CD14-positive monocyte (primary cell): ENCODE results near the gene CD163. TPM values are rescaled to one million over a fixed set of nuclear protein-coding genes. Genes with fewer than 3 reads are reported as not detected.

ENCODE experiments used
- DNase-seq, 3 donors: peaks; one replicate each; pipeline ENCODE4 v3.0.0-alpha.2; 2011 to 2022
- H2AFZ ChIP-seq: 2 replicates; pipeline ENCODE4 v1.6.0; 2012; ENCODE audit warnings: mild to moderate bottlenecking, low read depth, low read length, inconsistent platforms; ENCODE audit not compliant: insufficient read depth, poor library complexity, severe bottlenecking
- H3K27ac ChIP-seq, 2 donors: 1 replicate in 1 of 2; 2 replicates in 1 of 2; pipeline ENCODE4 v1.5.1; 2012 to 2013; ENCODE audit warnings: low read length in 2 of 2, control low read depth in 1 of 2, inconsistent platforms in 1 of 2, low read depth in 1 of 2, mild to moderate bottlenecking in 1 of 2
- H3K27me3 ChIP-seq, 2 donors: one replicate each; pipeline versions ENCODE4 v1.6.0 to v1.6.1; 2011 to 2013; ENCODE audit warnings: low read length in 2 of 2; ENCODE audit not compliant: control insufficient read depth in 2 of 2, insufficient read depth in 2 of 2
- H3K36me3 ChIP-seq, 2 donors: replicated peaks in 1 of 2; 1 replicate in 1 of 2; 2 replicates in 1 of 2; pipeline versions ENCODE4 v1.5.1 to v1.6.1; 2012 to 2013; ENCODE audit warnings: low read length in 2 of 2, control low read depth in 1 of 2, inconsistent platforms in 1 of 2, mild to moderate bottlenecking in 1 of 2; ENCODE audit not compliant: insufficient read depth in 2 of 2, control insufficient read depth in 1 of 2
- H3K4me1 ChIP-seq, 2 donors: 1 replicate in 1 of 2; 2 replicates in 1 of 2; pipeline versions ENCODE4 v1.5.1 to v1.6.1; 2012 to 2013; ENCODE audit warnings: low read length in 2 of 2, control low read depth in 1 of 2, inconsistent platforms in 1 of 2, mild to moderate bottlenecking in 1 of 2, moderate library complexity in 1 of 2; ENCODE audit not compliant: insufficient read depth in 2 of 2, control insufficient read depth in 1 of 2
- H3K4me2 ChIP-seq: replicated peaks from 2 replicates; pipeline ENCODE3; 2012; ENCODE audit warnings: low read length, moderate library complexity, mild to moderate bottlenecking; ENCODE audit not compliant: poor library complexity, severe bottlenecking; ENCODE audit errors: extremely low read depth
- H3K4me3 ChIP-seq, 3 experiments: fragments of 200-600 bp in 1 of 3; sonication (generic) in 1 of 3; replicated peaks in 1 of 3; 1 replicate in 2 of 3; 2 replicates in 1 of 3; pipeline ENCODE4 v1.5.1; 2011 to 2013; ENCODE audit warnings: low read length in 3 of 3, mild to moderate bottlenecking in 3 of 3, control low read depth in 2 of 3, low read depth in 2 of 3, inconsistent platforms in 1 of 3, moderate library complexity in 1 of 3
- H3K79me2 ChIP-seq: 2 replicates; pipeline ENCODE4 v1.6.0; 2012; ENCODE audit warnings: mild to moderate bottlenecking, control low read depth, inconsistent platforms, low read length, moderate library complexity; ENCODE audit not compliant: insufficient read depth
- H3K9ac ChIP-seq: 2 replicates; pipeline ENCODE4 v1.6.0; 2017; ENCODE audit warnings: low read length, mild to moderate bottlenecking; ENCODE audit not compliant: insufficient read depth, poor library complexity, severe bottlenecking
- H3K9me3 ChIP-seq, 2 donors: replicated peaks in 1 of 2; 1 replicate in 1 of 2; 2 replicates in 1 of 2; pipeline versions ENCODE4 v1.5.1 to v1.6.1; 2012 to 2013; ENCODE audit warnings: low read length in 2 of 2, control low read depth in 1 of 2; ENCODE audit not compliant: control insufficient read depth in 1 of 2, insufficient read depth in 1 of 2
- H4K20me1 ChIP-seq: 2 replicates; pipeline ENCODE4 v1.6.0; 2012; ENCODE audit warnings: mild to moderate bottlenecking, low read length, control low read depth, moderate library complexity; ENCODE audit not compliant: insufficient read depth
- H3K27ac Mint-ChIP-seq, 7 donors: one replicate each; pipeline ENCODE4 v1.8.0; 2020; ENCODE audit warnings: mild to moderate bottlenecking in 7 of 7, mixed read lengths in 7 of 7, moderate library complexity in 6 of 7, inconsistent platforms in 2 of 7
- H3K27me3 Mint-ChIP-seq, 3 donors: one replicate each; pipeline ENCODE4 v1.8.0; 2021 to 2022; ENCODE audit warnings: low read depth in 3 of 3, mild to moderate bottlenecking in 3 of 3, mixed read lengths in 3 of 3, moderate library complexity in 3 of 3, inconsistent platforms in 1 of 3
- H3K36me3 Mint-ChIP-seq, 2 donors: one replicate each; pipeline ENCODE4 v1.8.0; 2020; ENCODE audit warnings: mixed read lengths in 2 of 2, inconsistent platforms in 1 of 2, mild to moderate bottlenecking in 1 of 2
- H3K4me1 Mint-ChIP-seq: one replicate; pipeline ENCODE4 v1.8.0; 2020; ENCODE audit warnings: mild to moderate bottlenecking, mixed read lengths
- H3K4me3 Mint-ChIP-seq, 2 donors: one replicate each; pipeline ENCODE4 v1.8.0; 2020; ENCODE audit warnings: mild to moderate bottlenecking in 2 of 2, mixed read lengths in 2 of 2, moderate library complexity in 1 of 2
- H3K9me3 Mint-ChIP-seq, 7 donors: one replicate each; pipeline ENCODE4 v1.8.0; 2020 to 2022; ENCODE audit warnings: mixed read lengths in 7 of 7, mild to moderate bottlenecking in 6 of 7, moderate library complexity in 6 of 7, inconsistent platforms in 2 of 7
- CTCF ChIP-seq: fragments of 200-600 bp; IDR thresholded peaks from one replicate; pipeline ENCODE4 v1.8.0; 2022; ENCODE audit warnings: antibody characterized with exemption, mild to moderate bottlenecking
- WGBS: methylation state at CpG from one replicate; pipeline ENCODE4 v1.1.5; 2013; ENCODE audit warnings: missing lambda C conversion rate; ENCODE audit not compliant: insufficient coverage; 5-methylcytosine and 5-hydroxymethylcytosine counted together
- intact Hi-C, 2 donors: fragments of 100-400 bp; cut with micrococcal nuclease; formaldehyde crosslinking; loops; one replicate each; pipeline versions ENCODE4 v1.15.0 to v1.15.1; 2023
- polyA plus RNA-seq, 3 donors: library from polyadenylated mRNA; depleted of rRNA in 1 of 3; unstranded in 2 of 3; stranded (reverse) in 1 of 3; fragments of 300-500 nt in 2 of 3; fragments of >200 nt in 1 of 3; fragmentation: Illumina TruSeq in 2 of 3; gene quantifications; 1 replicate in 2 of 3; 2 replicates in 1 of 3; pipeline ENCODE4 v1.2.3, GENCODE V29; 2012 to 2021

CD163 gene
- polyA plus RNA-seq, 3 donors, result 119 to 130 (median 123) TPM

- peaks cover 0 to 3% (median 0%) of the 10 kb centered on the region in 3 donors for H3K27me3 Mint-ChIP-seq
- intact Hi-C loops, result no loop called here
- Histone ChIP-seq H3K36me3 (no peaks in the 10 kb centered on the region), H3K9ac (no peak overlapping the region), H3K4me2 (peak overlapping the region; percentile 44), H3K4me1 (peaks cover 44 to 46% of the 10 kb centered on the region in 2 donors), H3K79me2 (no peaks in the 10 kb centered on the region), H2AFZ (peak overlapping the region; percentile 27), H4K20me1 (no peaks in the 10 kb centered on the region), H3K27me3 (no peaks in the 10 kb centered on the region), H3K4me3 (peak overlapping the region in 1 of 3 experiments; percentile 38), H3K9me3 (no peaks in the 10 kb centered on the region), H3K27ac (peak overlapping the region; percentile 82 to 85)
- WGBS, result 59% methylated on average over 8 of the region's 8 CpGs
- peaks cover 3 to 17% (median 7%) of the 10 kb centered on the region in 7 donors for H3K9me3 Mint-ChIP-seq
- no peak for TF ChIP-seq CTCF
- peak overlapping the region; percentile 51 to 77 for H3K4me3 Mint-ChIP-seq
- H3K4me1 Mint-ChIP-seq, result peaks cover 52% of the 10 kb centered on the region
- DNase-seq, result peak in 2 of 3 donors; percentile 18 to 37
- H3K27ac Mint-ChIP-seq, result peak overlapping the region; percentile 88 to 96 (median 95)
- peaks cover under 1 to 5% of the 10 kb centered on the region in 2 donors for H3K36me3 Mint-ChIP-seq
Measured at GRCh38 chr12:7542046-7542445, 38.5 kb upstream of the CD163 start.

- WGBS, result no CpG with 5 or more reads among the region's 8 CpGs
- no peak for TF ChIP-seq CTCF
- Histone ChIP-seq H3K27ac (no peak overlapping the region), H3K4me1 (peaks cover 11 to 37% of the 10 kb centered on the region in 2 donors), H2AFZ (no peak overlapping the region), H3K79me2 (no peaks in the 10 kb centered on the region), H3K9me3 (no peaks in the 10 kb centered on the region), H3K27me3 (no peaks in the 10 kb centered on the region), H3K36me3 (no peaks in the 10 kb centered on the region), H3K4me2 (no peak overlapping the region), H4K20me1 (no peaks in the 10 kb centered on the region), H3K4me3 (no peak overlapping the region), H3K9ac (no peak overlapping the region)
- Mint-ChIP-seq H3K9me3 (peaks cover 0 to 3% (median 0%) of the 10 kb centered on the region in 7 donors), H3K27ac (peak overlapping the region in 1 of 7 donors; percentile 30), H3K4me3 (no peak overlapping the region), H3K36me3 (peaks cover 0 to 2% of the 10 kb centered on the region in 2 donors), H3K4me1 (peaks cover 34% of the 10 kb centered on the region), H3K27me3 (no peaks in the 10 kb centered on the region)
- no peak for DNase-seq
- intact Hi-C loops, result no loop called here
Measured at GRCh38 chr12:7514416-7514815, 10.8 kb upstream of the CD163 start.
